Umbilical cord (tissue), 2 donors: ENCODE results near the gene GABRA5. TPM values are rescaled to one million over a fixed set of nuclear protein-coding genes. Genes with fewer than 3 reads are reported as not detected.

Experiments used
- DNase-seq: peaks from one replicate; pipeline ENCODE4 v3.0.0-alpha.2; 2015; ENCODE audit warnings: low spot score
- total RNA-seq: library from RNA; depleted of rRNA; stranded (reverse); fragments of >200 nt; gene quantifications from one replicate; pipeline ENCODE4 v1.2.3, GENCODE V29; 2014; ENCODE audit warnings: low replicate concordance; ENCODE audit not compliant: insufficient read depth

Gene GABRA5
- total RNA-seq, 1 donor from 2014 or later, result 0.96 TPM

GRCh38 chr15:26928051-26928450, 61.2 kb downstream of the GABRA5 start:
- DNase-seq, result no peak

GRCh38 chr15:26929588-26929987, 62.7 kb downstream of the GABRA5 start:
- DNase-seq, result no peak

GRCh38 chr15:26934848-26935247, 68.0 kb downstream of the GABRA5 start:
- no peak for DNase-seq

- no peak for DNase-seq
These were observed 68.5 kb downstream of the GABRA5 start for GRCh38 chr15:26935322-26935721.

GRCh38 chr15:26936502-26936901, 69.6 kb downstream of the GABRA5 start:
- no peak for DNase-seq

- DNase-seq, result no peak
These were observed 70.3 kb downstream of the GABRA5 start for GRCh38 chr15:26937134-26937533.

GRCh38 chr15:26939398-26939797, 72.5 kb downstream of the GABRA5 start:
- DNase-seq, result no peak

GRCh38 chr15:26941489-26941888, 74.6 kb downstream of the GABRA5 start:
- no peak for DNase-seq

- no peak for DNase-seq
These were observed 77.0 kb downstream of the GABRA5 start for GRCh38 chr15:26943866-26944265.

- no peak for DNase-seq
These were observed 78.2 kb downstream of the GABRA5 start for GRCh38 chr15:26945046-26945445.

GRCh38 chr15:26950001-26950400, 83.1 kb downstream of the GABRA5 start:
- no peak for DNase-seq

- DNase-seq, result no peak
These were observed 87.5 kb downstream of the GABRA5 start for GRCh38 chr15:26954403-26954802.

- DNase-seq, result peak; percentile 69
These were observed 100.9 kb downstream of the GABRA5 start for GRCh38 chr15:26967719-26968269.

- DNase-seq, result no peak
These were observed 101.9 kb downstream of the GABRA5 start for GRCh38 chr15:26968806-26969205.

- peak; percentile 59 for DNase-seq
These were observed 103.9 kb downstream of the GABRA5 start, which contains the start of gene GABRG3 for GRCh38 chr15:26970712-26971210. Gene GABRG3, plus strand, starts transcription at chr15:26971181.

- DNase-seq, result peak; percentile 3
These were observed 104.6 kb downstream of the GABRA5 start for GRCh38 chr15:26971271-26972018.

- DNase-seq, result peak; percentile 30
These were observed 105.8 kb downstream of the GABRA5 start for GRCh38 chr15:26972636-26973035.

- peak; percentile 59 for DNase-seq
These were observed 107.4 kb downstream of the GABRA5 start for GRCh38 chr15:26974120-26974780.

- no peak for DNase-seq
These were observed 114.6 kb downstream of the GABRA5 start for GRCh38 chr15:26981492-26981891.

GRCh38 chr15:26983822-26984221, 117.0 kb downstream of the GABRA5 start:
- no peak for DNase-seq

- no peak for DNase-seq
These were observed 118.2 kb downstream of the GABRA5 start for GRCh38 chr15:26985050-26985449.

- DNase-seq, result no peak
These were observed 129.4 kb downstream of the GABRA5 start for GRCh38 chr15:26996250-26996649.
